Forelimb muscle (tissue), 1 donor: ENCODE results near the gene SOX5. TPM values are rescaled to one million over a fixed set of nuclear protein-coding genes. Genes with fewer than 3 reads are reported as not detected.
"Not testable (repeated sequence)": the region's sequence is repeated elsewhere in the genome, so short reads cannot be mapped to it uniquely, and the experiment has no call there.

Source experiments
- DNase-seq: peaks from one replicate; pipeline ENCODE4 v3.0.0-alpha.2; 2013; ENCODE audit warnings: low read depth
- polyA plus RNA-seq: library from polyadenylated mRNA; unstranded; fragments of 120-200 nt; gene quantifications from one replicate; pipeline ENCODE4 v1.2.1, GENCODE V29; 2013; ENCODE audit not compliant: insufficient read length

The SOX5 gene
- polyA plus RNA-seq, 1 donor = 1.5 TPM

DNA sequence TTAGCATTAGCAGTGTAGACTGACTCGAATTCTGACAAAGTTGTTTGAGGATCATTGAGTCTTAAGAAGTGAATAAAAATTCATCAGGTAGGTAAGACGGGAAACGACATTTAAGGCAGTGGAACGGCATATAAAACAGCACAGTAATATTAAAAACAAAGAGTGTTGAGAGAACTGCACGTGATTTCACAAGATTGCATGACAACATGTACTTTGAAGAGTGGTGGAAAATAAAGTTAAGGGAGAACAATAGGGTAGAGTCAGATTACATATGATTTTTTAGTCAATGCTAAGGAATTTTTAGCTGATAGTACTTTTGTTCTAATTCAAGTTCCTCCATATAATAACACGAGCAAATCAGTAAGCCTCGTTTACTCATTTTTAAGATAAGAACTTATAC, 115.4 kb downstream of the SOX5 start:
- DNase-seq = no peak

DNA sequence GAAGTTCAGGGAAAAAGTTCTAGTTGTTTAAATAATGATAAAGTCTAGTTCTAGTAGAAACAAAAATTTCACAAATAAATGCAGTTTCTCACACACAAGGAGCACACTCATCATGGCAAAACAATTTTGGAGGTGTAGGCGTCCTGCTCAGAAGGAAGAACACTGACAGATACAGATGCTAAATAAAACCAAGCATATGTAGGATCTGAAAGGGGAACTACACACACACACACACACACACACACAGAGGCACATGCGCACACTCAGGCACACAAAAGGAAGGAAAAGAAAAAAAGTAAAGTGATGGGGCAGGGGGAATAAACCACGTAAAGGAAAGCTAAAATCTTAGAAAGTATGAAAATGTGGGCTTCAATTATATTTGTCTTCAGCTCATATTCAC, 117.7 kb downstream of the SOX5 start:
- DNase-seq = no peak

DNA sequence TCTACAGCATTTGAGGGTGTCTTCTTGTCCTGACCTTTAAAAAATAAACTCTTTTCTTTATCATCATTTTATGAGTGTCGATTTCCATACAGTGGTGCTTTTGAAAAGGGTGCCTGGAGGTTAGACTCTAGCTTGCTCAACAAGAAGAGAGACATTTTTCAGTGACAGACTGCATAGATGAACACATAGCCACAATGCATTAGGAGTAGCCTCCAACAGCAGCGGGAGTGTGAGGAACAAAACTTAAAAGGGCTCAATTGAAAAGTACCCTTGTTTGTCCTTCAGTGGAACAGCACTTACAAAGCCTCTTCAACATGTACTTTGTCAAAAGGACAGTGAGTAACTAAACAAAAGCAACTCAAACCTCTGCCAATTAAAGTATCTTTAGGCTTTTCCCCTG, 119.3 kb downstream of the SOX5 start:
- DNase-seq = no peak

DNA sequence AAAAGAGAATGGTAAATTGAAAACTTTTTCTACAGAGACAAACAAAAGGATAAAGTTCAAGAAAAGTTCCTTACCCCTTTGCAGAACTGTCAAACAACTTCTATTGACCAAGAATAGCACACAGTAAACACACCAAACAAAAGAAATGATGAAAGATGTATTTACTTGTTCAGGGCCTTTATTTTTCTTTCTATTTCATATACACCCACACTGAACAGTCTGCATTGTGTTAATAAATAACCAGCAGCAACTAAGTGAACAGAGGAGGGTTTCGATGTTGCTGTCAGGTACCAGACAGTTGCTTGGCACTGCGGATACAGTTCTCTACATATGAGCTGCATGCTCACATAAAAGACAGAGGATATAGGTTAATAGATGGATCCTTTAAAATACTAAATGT, 122.1 kb downstream of the SOX5 start:
- no peak for DNase-seq

DNA sequence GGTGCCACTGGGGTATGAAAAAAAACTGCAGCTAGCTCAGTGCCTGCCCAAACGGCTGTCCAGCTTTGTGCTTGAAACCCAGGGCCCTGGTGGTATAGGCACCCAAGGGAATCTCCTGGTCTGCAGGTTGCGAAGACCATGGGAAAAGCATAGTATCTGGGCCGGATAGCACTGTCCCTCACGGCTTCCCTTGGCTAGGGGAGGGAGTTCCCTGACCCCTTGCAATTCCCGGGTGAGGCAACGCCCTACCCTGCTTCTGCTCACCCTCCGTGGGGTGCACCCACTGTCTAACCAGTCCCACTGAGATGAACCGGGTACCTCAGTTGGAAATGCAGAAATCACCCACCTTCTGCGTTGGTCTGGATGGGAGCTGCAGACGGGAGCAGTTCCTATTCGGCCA, 124.3 kb downstream of the SOX5 start:
- not testable (repeated sequence) for DNase-seq

DNA sequence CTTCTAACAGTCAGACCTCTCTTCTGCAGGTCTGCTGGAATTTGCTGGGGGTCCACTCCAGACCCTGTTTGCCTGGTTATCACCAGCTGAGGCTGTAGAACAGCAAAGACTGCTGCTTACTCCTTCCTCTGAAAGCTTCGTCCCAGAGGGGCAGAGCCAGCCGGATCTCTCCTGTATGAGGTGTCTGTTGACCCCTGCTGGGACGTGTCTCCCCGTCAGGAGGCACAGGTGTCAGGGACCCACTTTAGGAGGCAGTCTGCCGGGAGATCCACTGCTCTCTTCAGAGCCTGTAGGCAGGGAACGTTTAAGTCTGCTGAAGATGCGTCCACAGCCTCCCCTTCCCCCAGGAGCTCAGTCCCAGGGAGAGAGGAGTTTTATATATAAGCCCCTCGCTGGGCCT, 125.1 kb downstream of the SOX5 start:
- no peak for DNase-seq

DNA sequence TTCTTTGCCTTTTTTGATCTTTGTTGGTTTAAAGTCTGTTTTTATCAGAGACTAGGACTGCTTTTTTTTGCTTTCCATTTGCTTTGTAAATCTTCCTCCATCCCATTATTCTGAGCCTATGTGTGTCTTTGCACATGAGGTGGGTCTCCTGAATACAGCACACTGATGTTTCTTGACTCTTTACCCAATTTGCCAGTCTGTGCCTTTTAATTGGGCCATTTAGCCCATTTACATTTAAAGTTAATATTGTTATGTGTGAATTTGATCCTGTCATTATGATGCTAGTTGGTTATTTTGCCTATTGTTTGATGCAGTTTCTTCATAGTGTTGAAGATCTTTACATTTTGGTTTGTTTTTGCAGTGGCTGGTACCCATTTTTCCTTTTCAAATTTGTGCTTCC, 126.6 kb downstream of the SOX5 start:
- DNase-seq = not testable (repeated sequence)

DNA sequence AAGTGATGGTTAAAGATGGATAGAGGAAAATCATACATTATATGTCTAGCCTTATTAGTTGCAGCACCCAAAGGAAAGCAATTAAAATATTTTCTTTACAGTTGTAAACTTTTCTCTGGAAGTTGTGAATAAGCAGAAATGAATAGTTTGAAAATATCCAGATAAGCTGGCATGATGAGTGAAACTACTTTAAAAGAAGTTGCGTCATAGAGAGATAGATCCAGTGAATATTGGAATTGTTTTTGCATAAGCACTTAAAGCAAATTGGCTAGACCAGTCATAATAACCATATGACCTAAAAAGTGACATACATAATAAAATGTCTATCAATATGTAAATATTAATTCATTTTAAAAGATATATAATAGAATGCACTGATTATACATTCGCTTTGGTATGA, 132.1 kb downstream of the SOX5 start:
- no peak for DNase-seq

DNA sequence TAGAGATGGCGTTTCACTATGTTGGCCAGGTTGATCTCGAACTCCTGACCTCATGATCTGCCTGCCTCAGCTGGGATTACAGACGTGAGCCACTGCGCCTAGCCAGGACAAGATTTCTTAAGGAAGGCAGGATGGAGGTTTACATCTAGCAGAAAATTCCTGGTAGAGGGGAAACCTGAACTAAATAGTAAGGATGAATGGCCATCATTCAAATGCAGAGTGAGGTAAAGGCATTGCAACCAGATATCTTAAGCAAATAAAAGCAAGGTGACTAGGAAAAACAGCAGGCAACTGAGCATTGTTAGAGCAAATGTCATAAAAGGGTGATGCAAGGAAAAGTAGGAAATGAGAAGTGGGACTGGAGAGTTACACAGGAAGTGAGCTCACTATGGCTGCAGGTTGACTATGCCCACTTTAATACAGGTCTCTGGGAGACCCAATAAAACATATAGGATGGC, 133.0 kb downstream of the SOX5 start:
- DNase-seq = no peak

DNA sequence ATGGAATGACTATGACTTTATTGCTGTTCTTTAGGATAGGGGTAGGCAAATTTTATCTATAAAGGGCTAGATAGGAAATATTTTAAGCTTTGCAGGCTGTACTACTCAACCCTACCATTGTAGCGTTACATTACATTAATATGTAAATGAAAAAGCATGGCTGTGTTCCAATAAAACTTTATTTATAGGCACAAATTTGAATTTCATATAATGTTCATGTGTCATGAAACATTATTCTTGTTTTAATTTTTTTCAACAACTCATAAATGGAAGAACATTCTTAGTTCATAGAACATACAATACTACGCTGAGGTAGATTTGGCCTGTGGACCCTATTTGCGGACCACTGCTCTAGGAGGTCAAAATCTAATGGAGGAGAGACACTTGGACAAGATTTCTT, 133.7 kb downstream of the SOX5 start:
- DNase-seq = no peak

DNA sequence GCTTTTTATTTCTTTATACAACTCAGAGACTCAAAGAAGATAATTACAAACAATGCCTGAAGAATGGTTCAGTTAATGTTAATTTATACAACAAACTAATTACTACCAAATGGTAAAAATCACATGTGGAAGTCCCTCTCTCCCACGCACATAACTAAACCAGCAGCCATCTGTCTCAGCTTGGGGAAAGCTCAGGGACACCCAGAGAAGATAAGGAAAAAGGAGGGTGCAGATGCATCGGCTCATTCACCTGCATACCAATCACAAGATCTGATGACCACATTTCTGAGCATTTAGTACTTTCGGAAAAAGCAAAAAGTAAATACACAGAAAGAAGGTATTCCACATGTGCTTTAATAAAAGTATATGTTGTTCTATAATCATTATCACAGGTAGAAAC, 136.3 kb downstream of the SOX5 start:
- no peak for DNase-seq

DNA sequence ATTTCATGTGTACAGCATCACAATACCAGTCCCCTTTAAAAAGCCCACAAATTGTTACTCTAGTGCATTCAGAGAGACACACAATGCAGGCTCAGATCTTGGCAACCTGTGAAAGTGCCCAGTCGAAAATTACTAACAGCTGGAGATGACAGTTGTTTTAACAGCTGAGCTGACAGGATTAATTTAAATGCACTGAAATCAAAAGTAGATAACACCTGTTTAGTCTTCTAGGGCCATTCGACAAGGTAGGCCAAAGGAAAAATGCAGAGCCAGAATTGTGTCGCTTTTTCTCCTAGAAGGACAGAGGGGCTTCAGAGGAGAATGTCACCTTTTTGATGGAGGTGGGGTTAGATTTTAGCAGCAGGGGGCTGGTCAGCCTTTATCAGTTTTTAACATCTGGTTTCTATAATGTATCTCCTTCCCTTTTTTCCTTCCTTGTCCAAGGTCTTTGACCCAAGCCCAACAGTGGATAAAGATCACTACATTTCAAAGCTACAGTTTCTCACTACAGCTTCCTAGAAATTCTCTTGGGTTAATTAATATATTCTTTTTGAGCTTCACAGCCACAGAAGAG, 139.1 kb downstream of the SOX5 start:
- DNase-seq = no peak

DNA sequence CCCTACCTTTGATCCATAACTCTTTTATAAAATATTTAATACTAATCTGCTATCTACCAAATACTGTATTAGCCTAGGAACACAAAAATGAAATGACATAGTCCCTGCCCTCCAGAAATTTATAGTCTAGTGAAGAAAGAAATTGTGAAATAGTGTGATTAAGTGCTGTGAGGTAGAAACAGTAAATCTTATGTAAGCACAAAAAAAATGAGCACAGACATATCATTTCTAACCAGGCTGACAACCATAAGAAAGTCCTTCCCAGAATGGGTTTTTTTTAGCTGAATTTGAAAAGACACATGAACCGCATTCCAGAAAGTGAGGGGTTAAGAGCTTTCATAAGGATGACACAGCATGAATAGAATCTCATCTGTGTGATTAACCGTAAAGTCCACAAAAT, 145.9 kb downstream of the SOX5 start:
- no peak for DNase-seq

DNA sequence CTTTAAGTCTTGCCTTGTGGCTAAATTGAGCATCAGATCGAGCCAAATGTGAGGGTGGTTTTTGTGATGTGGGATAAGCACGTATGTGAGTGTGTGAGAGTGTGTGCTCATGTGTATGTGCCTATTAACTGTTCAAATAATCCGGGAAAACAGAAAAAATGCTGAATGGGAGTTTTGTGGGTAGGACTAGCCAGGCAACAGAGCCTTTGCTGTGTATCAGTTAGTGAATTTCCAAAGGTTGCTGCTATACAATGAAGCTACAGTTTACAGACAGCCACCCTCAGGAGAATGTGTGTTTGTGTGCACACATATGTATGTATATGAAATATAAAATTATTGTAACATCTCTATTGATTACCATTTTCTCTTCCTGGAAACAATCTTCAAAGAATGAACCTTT, 154.0 kb downstream of the SOX5 start:
- no peak for DNase-seq

DNA sequence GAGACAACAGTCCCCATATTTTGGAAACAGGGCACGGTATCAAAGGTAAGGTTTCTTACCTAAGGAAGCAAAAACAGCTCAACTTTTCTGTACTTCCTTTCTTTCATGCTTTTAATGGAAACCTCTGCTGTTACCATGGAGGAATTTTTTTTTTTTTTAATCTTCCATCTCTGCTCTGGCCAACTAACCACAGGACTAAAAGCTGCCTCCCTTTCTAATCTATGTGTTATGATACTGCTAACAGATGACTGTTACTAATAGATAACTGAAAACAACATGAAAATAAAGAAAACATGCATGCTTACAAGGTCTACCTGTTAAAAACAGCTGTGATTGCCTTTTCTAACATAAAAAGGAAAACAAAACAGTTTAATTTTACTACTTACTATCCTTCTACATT, 168.4 kb downstream of the SOX5 start:
- DNase-seq = no peak

DNA sequence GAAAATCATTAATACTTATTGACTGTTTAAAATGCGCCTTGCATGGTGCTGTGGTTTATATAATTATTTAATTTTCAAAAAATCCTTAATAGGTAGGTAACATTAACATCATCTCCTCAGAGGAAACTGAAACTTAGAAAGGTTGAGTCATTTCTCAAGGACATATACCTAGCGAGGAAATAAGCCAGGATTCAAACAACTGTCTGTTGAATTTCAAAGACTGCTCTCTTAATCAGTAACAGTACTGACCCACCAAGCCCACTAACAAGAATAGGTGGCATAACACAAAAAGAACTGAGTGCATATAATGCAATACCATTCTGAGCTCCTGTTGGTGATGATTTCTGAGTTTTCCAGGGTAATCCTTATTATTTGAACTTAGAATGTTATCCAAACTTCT, 174.3 kb downstream of the SOX5 start:
- DNase-seq = no peak

DNA sequence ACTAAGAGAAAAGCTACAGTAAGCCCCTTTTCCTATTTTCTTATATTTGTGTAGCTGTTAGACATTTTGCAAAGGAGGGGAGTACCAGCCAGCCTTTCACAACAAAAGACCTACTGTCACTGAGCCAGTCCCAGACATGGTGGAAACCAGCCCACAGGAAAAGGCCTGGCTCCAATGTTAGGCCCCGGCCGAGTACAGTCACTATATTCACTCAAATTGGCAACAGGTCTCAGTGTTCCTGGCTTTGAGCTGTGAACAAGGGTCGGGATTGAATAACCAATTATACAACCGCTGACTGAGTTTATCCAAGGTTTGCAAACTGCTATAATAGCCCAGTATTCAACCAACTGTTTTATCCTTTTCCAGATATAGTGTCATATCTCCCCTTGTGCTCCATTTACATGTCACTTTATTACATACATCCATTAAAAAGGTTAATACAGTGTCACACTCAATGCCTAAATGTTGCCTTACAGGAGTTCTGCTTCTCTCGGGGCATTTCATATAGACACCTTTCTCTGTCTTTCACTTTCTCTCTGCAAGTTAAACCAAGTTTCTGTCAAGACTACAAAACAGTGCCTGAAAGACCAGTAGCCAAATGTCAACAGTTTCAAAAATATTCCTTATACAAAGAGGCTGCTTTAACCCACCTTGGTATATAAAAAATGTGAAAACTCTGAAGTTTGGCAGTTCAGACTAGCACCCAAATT, 178.1 kb downstream of the SOX5 start:
- DNase-seq = peak; percentile 11

DNA sequence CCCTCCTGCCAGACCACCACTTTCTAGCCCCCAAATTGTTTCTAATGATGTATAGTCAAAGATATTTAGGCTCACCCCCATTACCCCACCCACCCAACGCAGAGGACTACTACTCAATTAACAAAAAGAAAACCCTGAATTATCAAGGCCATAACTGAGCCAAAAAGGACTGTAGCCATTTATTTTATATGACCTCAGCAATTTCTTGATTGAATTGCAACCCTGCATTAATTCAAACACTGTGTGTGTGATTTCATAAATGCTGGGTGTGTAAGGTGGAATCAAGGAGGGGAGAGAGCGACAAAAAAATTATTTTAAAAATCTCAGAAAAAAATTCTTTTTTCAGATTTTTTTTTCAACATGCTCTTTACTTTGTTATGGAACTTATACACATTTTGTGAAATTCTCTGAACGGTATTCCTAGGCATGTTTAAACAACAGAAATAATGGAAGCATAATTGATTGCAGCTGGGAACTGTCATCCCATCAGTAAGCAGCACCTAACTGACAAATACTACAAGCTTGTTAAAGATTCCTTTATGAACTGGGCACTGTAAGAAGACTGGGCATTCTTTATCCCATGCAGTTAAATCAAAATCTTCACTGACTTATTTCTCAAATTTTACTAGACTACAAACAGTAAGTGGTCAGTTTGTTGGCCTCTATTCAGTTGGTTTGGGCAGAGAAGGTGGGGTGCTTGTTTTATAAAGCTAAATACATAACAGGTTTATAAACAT, 179.1 kb downstream of the SOX5 start:
- no peak for DNase-seq

DNA sequence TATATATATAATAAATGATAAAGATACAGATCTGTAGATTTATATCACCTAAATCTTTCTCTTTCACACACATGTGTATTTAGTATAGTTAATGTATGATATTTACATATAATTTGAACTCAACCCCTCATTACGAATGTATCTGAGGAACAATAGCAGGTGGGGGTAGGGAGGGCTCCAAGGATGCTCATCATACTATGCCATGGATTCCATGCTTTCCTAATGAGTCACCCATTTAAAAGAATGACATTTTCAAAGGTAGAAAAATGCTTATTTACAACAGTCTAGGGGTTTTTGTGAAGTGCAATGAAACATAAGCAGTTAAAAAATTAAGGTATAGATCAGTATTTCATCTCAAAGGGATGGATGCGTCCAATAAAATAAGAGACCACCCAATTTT, 181.6 kb downstream of the SOX5 start:
- no peak for DNase-seq

DNA sequence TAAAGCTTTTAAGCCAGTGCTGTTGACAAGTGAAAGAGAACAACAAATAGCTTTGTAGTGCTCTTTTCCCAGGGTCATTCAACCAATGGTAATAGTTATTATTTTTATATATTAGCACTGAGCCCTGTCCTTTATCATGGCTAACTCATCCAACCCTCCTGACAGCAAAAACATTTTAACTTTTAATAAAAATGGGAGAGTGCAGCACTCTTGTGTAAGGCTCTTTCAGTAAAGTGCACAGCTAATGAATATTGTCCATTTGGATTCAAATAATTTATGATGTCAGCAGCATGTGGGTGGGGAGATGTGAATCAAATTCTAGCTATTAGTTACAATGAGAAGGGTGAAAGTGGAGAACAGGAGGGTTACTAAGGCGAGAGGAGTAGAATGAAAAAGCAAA, 185.7 kb downstream of the SOX5 start:
- no peak for DNase-seq

DNA sequence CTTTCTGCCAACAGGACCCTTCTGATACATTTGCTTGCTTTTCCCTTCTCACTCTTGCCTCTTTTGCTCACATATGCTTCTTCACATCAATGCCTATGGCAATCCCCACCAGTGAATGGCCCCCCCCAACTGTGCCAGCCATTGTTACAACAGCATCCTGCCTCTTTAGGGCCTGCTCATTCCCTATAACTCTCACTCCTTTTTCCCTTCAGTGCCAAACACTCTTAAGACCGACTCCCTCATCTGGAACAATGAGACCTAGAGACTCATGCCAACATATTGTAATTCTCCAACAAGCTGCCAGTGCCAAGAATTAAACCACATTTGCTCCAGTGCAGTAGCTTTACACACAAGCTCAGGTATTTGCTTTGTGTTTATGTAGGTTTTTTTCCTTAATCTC, 189.0 kb downstream of the SOX5 start:
- DNase-seq = no peak

DNA sequence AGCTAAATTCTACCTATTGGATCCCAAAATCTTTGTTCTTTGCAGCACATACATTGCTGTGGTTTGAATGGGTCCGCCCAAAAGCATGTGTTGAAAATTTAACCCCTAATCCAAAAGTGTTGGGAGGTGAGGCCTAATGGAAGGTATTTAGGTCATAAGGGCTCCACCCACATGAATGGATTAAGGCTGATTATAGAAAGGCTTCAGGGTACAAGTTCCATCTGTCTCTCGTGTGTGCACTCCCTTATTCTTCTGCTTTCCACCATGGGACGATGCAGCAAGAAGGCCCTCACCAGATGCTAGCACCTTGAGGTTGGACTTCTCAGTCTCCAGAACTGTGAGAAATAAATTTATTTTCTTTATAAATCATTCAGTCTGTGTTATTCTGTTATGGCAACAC, 190.9 kb downstream of the SOX5 start:
- DNase-seq = no peak

DNA sequence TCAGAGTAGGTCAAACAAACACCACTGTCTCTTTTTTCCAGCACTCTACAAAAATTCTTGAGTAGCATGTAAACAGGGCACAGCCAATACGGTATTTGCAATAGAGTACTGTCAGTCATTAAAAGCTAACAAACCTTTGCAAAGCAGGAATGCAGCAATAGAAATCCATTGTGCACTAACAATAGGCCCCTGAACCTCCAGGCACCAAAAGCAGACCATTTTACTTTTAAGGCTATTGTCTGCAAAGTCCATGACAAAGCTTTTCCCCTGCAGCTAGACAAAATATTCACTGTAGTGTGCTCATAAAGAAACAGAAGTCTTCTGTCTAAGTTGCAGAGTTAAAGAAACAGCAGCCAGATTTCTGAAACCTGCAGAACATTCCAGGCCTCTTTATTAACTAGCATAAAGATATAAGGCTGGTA, 191.9 kb downstream of the SOX5 start:
- no peak for DNase-seq
